ENCODE measurements around the gene DOCK2.

- TF ChIP-seq, protein P1, sequence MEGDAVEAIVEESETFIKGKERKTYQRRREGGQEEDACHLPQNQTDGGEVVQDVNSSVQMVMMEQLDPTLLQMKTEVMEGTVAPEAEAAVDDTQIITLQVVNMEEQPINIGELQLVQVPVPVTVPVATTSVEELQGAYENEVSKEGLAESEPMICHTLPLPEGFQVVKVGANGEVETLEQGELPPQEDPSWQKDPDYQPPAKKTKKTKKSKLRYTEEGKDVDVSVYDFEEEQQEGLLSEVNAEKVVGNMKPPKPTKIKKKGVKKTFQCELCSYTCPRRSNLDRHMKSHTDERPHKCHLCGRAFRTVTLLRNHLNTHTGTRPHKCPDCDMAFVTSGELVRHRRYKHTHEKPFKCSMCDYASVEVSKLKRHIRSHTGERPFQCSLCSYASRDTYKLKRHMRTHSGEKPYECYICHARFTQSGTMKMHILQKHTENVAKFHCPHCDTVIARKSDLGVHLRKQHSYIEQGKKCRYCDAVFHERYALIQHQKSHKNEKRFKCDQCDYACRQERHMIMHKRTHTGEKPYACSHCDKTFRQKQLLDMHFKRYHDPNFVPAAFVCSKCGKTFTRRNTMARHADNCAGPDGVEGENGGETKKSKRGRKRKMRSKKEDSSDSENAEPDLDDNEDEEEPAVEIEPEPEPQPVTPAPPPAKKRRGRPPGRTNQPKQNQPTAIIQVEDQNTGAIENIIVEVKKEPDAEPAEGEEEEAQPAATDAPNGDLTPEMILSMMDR (IDR thresholded peaks at IDR 0.05; ENCODE audit: extremely low read depth in 1 of 2, insufficient read depth in 1 of 2, low read depth in 1 of 2, low read length in 2 of 2), result no peak
- TF ChIP-seq EZH2 (IDR thresholded peaks at IDR 0.05; ENCODE audit: borderline replicate concordance, low read depth, low read length, severe bottlenecking) (no peak), POLR2A (IDR thresholded peaks at IDR 0.05; ENCODE audit: low read depth, low read length) (peak; percentile 74), POLR2AphosphoS5 (IDR thresholded peaks at IDR 0.05; ENCODE audit: insufficient read depth, low read depth, low read length) (peak; percentile 84), FOS (IDR thresholded peaks at IDR 0.05; ENCODE audit: borderline replicate concordance, insufficient read depth, low read length) (peak; percentile 100), JUN (IDR thresholded peaks at IDR 0.05; ENCODE audit: borderline replicate concordance, insufficient read depth, insufficient read length, low read depth) (peak; percentile 96), MYC (IDR thresholded peaks at IDR 0.05; ENCODE audit: low read depth, low read length) (peak; percentile 68)
Measured at GRCh38 chr5:169695919-169696490, 58.9 kb downstream of the DOCK2 start.
